GM19193 (cell line): ENCODE data around the gene ZNF532.

ENCODE experiments used
- POLR2A ChIP-seq: IDR thresholded peaks from 4 replicates; pipeline ENCODE4 v1.6.1; 2011; ENCODE audit not compliant: insufficient read depth, insufficient read length; ENCODE audit errors: extremely low read depth

The ZNF532 gene

GRCh38 chr18:58862851-58863538, 1.7 kb upstream of the ZNF532 start:
- no peak for TF ChIP-seq POLR2A

GRCh38 chr18:58863539-58864145, 1.0 kb upstream of the ZNF532 start:
- TF ChIP-seq POLR2A, result peak; percentile 19

- TF ChIP-seq POLR2A, result no peak
Measured at GRCh38 chr18:58865033-58865590, 435 bp downstream of the ZNF532 start.

GRCh38 chr18:58865701-58866065, 1.0 kb downstream of the ZNF532 start:
- TF ChIP-seq POLR2A, result no peak

GRCh38 chr18:58866066-58866772, 1.5 kb downstream of the ZNF532 start:
- no peak for TF ChIP-seq POLR2A

GRCh38 chr18:58866773-58867150, 2.1 kb downstream of the ZNF532 start:
- no peak for TF ChIP-seq POLR2A

- no peak for TF ChIP-seq POLR2A
Measured at GRCh38 chr18:58867281-58867961, 2.7 kb downstream of the ZNF532 start.

- no peak for TF ChIP-seq POLR2A
Measured at GRCh38 chr18:58868440-58868839, 3.8 kb downstream of the ZNF532 start.

GRCh38 chr18:58870130-58870529, 5.5 kb downstream of the ZNF532 start:
- no peak for TF ChIP-seq POLR2A

- no peak for TF ChIP-seq POLR2A
Measured at GRCh38 chr18:58870621-58871020, 5.9 kb downstream of the ZNF532 start.

GRCh38 chr18:58871514-58872420, 7.1 kb downstream of the ZNF532 start:
- TF ChIP-seq POLR2A, result no peak

- TF ChIP-seq POLR2A, result no peak
Measured at GRCh38 chr18:58878640-58879039, 14.0 kb downstream of the ZNF532 start.

GRCh38 chr18:58881477-58881876, 16.8 kb downstream of the ZNF532 start:
- TF ChIP-seq POLR2A, result no peak

- TF ChIP-seq POLR2A, result no peak
Measured at GRCh38 chr18:58882044-58882443, 17.4 kb downstream of the ZNF532 start.
